GM19395 (cell line): ENCODE data around the gene TMEM87B.
"Not testable (repeated sequence)": the region's sequence is repeated elsewhere in the genome, so short reads cannot be mapped to it uniquely, and the experiment has no call there.

ENCODE experiments used
- ATAC-seq: cut with Tn5 transposase; IDR thresholded peaks from one replicate; pipeline ENCODE4 v1.9.1; 2021; ENCODE audit warnings: mild to moderate bottlenecking, moderate library complexity; ENCODE audit not compliant: unreplicated experiment

The TMEM87B gene

DNA sequence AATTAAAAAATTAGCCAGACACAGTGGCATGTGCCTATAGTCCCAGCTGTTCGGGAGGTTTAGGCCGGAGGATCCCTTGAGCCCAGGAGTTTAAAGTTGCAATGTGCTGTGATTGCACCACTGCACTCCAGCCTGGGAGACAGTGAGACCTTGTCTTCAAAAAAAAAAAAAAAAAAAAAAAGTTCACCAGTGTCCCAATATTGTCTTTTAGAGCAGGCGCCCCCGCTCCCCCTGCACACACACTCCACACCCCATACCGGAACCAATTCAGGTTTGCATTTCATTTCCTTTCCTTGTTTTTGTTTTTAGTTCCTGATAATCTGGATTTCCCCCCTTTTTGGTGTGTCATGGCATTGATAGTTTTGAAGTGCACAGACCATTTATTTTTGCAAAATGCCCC, 10.4 kb downstream of the TMEM87B start:
- no peak for ATAC-seq

DNA sequence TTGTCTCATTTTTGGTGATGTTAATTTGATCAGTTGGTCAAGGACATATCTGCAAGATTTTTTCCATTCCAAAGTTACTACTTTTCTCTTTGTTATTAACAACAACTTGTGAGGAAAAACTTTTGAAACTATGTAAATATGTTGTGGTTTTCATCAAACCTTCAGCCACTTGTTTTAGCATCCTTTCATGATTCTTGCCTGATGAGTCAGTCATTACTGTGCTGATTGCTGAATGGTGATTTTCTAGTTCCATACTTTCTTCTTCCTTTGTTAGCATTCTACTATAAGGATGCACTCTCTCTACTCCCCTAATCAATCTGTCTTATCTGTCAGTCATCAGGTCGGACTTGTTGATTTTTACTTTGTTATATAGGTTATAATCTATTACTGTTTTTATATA, 10.9 kb downstream of the TMEM87B start:
- no peak for ATAC-seq

DNA sequence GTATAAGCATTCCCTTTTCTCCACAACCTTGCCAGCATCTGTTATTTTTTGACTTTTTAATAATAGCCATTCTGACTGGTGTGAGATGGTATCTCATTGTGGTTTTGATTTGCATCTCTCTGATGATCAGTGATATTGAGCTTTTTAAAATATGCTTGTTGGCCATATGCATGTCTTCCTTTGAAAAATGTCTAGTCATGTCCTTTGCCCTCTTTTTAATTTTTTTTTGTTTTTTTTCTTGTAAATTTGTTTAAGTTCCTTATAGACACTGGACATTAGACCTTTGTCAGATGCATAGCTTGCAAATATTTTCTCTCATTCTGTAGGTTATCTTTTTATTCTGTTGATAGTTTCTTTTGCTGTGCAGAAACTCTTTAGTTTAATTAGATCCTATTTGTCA, 14.7 kb downstream of the TMEM87B start:
- not testable (repeated sequence) for ATAC-seq

DNA sequence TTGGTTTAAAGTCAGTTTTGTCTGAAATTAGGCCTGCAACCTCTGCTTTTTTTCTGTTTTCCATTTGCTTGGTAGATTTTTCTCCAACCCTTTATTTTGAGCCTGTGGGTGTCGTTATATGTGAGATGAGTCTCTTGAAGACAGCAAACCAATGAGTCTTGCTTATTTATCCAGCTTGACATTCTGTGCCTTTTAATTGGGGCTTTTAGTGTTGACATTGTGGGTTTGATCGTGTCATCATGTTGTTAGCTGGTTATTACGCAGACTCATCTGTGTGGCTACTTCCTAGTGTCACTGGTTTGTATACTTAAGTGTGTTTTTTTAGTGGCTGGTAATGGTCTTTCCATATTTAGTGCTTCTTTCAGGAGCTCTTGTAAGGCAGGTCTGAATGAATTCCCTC, 18.8 kb downstream of the TMEM87B start:
- ATAC-seq = no peak

DNA sequence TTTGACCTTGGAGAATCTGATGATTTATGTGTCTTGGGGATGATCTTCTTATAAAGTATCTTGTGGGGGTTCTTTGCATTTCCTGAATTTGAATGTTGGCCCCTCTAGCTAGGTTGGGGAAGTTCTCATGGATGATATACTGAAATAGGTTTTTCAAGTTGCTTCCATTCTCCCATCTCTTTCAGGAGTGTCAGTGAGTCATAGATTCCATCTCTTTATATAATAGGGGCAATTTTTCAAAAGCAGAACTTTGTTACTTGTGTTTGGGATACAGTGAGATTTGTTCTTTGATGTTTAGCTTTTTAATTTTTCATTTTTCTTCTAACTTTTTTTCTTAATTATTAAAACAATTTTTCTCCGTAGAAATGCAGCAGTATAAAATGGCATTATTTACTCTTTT, 19.4 kb downstream of the TMEM87B start:
- no peak for ATAC-seq

DNA sequence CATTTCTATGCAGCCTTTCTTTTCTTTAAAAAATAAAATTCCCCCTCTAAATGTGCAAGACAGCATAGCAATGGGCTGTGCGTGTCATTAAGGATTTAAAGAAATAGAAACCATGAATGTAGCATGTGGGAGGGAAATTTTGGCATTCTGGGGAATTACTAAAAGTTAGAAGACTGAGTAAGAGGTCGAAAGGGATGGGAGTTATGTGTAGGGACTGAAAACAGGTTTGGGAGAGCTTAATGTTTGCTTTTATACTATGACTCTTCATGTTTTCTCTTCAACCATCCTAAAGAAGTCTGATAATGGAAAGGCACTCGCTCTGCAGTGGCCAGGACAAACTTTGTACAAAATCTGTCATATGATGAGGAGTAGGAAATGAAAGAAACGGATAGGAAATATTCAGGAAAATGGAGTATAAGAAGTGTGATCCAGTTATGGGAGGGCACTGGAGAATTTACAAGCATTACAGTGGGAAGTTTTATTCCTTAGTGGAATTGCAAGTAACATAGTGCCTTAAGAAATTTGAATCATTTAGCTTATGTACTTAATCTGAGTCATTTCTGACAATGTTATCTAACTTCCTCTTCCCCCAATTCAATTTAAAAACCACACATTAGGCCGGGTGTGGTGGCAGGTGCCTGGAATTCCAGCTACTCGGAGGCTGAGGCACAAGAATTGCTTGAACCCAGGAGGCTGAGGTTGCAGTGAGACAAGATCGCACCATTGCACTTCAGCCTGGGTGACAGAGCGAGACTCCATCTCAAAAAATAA, 20.6 kb downstream of the TMEM87B start:
- no peak for ATAC-seq

DNA sequence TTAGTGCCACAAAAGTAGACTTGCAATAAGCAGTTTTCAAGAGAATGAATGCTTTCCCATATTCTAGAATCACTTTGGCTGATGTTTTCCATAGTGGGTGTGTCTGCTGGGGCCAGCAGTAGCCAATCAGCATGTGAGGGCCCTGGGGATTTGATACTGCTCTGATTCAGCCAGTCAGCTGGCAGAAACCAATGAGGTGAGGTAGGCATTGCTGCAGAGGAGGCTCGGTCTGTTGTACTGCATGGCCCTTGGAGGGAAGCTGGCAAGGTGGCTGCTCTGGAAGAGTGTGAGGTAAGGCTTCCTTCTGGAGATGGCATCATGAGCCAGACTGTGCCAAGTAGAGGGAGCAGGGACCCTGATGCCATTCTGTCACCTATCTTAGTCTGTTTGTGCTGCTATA, 22.7 kb downstream of the TMEM87B start:
- ATAC-seq = no peak

DNA sequence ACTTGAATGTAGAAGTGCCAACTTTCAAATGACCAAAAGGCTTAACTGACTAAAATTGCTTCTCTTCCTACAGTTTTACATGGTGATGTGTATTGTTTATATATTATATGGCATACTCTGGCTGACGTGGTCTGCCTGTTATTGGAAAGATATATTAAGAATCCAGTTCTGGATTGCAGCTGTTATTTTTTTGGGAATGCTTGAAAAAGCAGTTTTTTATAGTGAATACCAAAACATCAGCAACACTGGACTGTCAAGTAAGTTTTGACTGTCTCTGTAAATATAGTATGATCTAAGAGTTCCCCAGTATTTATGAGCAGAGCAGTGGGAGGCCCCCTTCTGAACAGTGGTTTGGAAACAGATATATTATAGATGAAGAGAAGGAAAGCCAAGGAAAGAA, 26.2 kb downstream of the TMEM87B start:
- no peak for ATAC-seq

DNA sequence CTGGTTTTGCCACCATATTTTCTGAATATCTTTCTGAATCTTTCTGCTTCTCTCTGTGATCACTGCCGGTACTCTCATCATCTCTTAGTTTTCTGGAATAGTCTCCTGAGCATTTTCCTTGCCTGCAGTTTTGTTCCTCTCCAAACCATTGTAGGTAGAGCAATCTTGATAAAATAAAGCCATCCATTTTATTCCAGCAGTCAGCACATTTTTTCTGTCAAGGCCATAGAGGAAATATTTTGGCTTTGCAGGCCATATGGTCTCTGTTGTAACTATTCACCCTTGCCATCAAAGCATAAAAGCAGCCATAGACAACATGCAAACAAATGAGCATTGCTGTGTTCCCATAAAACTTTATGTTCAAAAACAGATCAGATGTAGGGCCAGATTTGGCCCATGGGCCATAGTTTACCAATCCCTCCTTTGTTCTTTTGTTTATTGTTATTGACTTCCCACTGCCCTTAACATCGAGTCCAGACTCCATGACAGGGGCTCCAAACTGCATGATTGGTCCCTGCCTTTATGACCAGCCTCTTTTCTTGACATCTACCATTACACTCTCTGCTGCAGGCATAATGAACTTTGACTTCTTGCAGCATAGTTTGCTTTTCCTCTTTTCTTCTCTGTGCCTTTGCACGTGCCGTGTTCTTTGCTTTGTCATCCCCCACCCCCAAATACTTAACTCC, 29.8 kb downstream of the TMEM87B start:
- no peak for ATAC-seq

DNA sequence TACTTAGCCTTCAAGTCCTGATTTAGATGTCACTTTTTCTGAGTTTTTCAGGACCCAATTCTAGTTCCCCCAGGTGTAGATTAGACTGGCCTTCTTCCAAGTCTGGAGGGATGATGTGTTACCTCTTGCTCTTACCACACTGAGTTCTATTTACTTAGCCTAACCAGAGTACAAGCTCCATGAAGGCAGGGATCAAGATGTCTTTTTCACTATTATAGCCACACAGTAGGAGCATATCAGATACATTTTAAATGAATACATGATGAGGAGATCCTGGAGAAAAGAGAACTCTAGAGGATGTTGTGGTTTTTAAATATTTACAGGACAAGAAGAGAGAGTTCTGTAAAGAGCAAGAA, 30.3 kb downstream of the TMEM87B start:
- ATAC-seq = no peak

DNA sequence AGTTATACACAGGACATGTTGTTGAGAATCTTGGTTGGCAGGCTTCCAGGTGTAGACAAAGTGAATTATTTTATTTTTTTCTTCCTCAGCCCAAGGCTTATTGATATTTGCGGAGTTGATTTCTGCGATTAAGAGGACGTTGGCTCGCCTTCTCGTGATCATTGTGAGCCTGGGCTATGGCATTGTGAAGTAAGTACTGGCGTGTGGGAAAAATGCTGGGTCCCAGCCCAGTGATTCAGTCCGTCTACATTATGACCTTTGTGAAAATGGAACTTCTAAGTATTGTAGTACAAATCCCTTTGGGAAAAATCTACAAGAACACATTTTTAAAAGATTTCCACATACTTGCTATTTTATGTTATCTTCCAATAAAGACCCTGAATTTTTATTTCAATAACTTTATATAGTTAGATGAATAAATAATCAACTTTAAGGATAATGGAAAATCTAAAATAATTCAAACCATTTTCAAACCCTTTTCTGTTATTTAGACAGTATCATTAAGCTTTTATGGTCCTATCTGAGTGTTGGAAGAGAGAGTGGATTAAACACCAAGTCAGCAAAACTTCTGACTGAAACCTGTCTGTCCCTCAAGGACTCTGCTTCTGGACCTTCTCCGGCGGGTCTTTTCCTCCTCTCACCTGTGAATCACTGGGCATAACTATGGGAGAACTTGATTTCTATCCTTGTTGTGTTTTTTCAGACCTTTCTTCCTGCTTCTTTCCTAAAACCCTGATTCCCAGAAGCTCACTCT, 31.0 kb downstream of the TMEM87B start:
- ATAC-seq = no peak

DNA sequence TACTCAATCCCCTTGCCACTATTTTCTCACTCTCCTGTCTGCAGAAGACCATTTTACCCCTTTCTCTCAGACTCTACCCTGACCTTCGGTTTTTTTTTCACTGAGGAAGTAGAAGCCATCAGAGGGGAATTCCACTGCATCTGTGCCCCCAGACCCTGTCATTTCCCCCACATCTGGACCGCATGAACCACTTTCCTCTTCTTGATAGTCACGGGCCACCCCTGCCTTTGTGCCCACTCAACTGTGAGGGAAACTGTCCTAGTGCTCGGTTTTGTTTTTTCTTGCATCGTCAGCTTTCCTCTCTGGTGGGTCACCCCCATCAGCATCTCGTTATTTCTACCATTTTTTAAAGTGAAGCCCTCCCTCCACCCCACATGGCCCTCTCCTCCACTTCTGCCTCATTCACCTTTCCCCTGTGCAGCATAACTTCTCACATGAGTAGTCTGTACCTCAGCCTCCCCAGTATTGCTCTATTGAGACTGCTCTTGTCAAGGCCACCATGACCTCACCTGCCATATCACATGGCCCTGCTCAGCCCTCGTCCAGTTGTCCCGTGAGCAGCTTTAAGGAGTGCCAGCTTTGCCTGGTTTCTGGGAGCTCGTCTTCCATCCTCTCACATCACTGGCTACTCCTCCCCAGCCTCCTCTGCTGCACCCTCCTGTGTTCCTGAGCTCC, 32.4 kb downstream of the TMEM87B start:
- peak; percentile 76 for ATAC-seq

DNA sequence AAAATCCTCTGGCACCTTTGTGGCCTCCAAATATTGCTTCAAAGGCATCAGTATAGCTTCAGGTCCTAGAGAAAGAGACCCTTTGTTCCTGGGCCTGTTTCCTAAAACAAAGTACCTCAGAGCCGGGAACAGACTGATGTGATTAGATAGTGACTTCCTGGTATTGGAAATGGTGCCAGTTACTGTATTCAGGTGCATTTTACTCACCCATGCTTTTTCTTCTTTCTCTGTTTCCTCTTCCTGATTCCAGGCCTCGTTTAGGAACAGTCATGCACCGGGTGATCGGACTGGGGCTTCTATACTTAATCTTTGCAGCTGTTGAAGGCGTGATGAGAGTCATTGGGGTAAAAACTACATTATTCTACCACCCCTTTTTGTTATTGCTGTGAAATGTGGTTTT, 34.3 kb downstream of the TMEM87B start:
- no peak for ATAC-seq

DNA sequence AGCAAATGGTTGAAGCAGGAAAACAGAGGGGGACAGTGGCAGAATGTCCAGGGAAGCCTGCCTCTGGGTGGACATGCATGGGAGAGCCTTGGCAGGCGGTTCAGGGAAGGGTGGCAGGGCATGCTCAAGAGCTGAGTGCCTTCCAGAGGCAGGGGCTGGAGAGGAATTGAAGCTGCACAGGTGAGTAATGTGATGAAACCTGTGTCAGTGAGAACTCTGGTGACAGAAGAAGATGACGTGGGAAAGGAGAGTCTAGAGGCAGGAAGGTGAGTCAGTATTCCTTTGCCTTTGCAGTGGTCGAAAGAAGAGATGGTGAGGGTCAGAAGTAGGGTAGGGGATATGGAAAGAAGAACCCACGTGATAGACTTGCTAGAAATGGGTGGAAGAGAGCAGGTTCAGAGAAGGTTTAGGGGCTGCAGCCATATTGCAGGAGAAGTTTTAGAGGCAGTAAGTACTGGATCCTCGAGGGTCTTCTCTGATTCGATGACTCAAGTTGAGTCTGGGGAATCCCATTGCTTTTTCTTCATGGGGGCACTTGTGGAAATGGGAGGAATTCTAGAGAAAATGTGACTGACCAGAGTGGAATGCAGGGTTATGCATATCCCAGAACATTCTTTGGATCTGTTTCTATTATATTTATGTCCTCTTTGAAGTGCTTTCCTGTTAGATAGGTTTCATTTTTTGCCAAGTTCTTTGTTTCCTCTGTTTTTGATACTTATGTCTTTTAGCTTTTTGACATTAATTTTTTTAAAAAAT, 37.4 kb downstream of the TMEM87B start:
- ATAC-seq = no peak

DNA sequence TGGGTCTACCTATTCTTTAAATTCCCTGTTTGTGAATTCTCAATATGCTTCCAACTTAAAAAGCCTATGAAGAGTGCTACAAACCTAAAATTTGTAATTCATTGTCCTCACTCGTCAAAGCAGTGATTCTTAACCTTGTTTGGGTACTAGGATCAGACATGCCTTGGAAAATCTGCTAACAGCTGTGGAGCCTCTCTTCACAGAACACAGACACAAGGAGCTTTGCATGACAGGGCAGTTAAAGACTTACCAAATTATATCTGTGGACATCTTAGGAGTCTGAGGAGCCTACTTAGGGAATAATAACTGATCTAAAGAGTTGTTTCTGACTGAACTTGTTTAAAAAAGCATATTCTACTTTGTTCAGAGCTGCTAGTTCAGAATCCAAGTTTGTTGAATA, 38.1 kb downstream of the TMEM87B start:
- ATAC-seq = no peak

DNA sequence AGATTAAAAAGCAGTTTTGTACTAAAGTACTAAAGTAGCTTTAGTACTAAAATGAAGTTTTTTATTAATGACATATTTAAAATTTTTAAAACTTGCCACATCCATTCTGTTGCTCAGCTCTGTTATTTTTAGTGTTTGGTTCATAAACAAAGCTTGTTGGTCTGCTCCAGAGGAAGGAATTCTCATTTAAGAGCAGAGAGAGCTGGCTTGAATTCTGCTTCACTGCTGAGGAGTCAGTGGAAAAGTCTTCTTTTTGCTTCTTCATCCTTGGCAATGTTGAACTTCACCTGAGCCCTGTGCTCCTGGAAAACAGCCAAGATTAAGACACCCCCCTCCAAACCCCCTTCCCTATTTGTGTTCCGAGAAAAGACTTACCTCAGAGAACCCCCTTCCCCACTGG, 40.6 kb downstream of the TMEM87B start:
- ATAC-seq = no peak

DNA sequence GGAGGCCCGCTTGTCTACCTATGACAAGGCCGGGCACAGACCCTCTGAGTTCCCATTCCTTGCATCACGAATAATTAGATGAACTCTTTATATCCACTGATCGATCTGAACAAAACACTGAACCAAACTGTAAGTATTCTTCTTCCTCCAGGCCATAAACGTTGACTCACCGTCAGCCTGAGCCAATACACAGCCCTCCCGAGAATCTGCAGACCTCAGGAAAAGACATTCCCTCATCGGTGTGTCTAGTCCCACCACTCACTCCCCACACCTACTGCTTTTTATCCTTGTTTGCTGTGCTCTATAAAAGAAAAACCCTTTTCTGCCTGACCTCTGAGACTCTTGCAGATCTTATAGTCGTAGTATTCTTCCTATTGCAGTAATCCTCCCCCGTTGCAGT, 41.0 kb downstream of the TMEM87B start:
- ATAC-seq = no peak

DNA sequence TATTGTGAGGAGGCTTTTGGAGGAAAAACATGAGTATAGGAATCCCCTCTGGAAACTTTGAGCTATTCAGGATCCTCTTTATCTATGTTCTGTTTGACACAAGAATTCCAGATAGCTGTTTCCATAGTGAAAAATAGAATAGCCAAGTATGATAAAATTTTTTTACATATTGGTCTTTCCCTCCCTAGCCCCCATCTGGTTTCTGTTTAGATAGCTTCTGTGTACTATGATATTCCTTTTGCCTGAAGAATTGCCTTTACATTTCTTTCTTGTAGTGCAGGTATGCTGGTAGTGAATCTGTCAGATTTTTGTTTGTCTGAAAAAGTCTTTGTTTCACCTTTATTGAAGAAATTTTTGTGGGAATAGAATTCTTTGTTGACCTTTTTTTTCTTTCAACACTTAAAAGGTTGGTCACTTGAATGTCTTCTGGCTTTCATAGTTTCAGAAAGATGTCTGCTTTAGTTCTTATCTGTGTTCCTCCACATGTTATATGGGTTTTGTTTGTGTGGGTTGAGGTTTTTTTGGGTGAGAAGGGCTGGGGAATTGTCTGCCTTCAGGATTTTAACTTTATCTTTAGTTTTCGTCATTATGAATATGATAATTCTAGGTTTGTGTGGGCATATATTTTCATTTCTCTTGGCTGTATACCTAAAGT, 53.2 kb downstream of the TMEM87B start:
- no peak for ATAC-seq

DNA sequence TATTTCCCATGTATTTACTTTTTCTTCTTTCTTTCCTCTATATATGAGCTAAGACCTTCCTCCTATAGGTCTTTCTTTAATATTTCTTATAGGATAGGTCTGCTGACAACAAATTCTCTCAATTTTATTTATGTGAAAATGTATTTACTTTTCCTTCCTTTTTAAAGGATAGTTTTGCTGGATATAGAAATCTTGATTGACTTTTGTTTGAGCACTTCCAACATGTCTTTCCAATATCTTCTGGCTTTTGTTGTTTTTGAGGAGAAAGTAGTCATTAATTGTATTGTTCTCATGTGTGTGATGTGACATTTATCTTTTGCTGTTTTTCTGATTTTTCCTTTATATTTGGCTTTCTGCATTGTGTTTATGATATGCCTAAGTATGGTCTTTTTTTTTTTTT, 54.2 kb downstream of the TMEM87B start:
- no peak for ATAC-seq

DNA sequence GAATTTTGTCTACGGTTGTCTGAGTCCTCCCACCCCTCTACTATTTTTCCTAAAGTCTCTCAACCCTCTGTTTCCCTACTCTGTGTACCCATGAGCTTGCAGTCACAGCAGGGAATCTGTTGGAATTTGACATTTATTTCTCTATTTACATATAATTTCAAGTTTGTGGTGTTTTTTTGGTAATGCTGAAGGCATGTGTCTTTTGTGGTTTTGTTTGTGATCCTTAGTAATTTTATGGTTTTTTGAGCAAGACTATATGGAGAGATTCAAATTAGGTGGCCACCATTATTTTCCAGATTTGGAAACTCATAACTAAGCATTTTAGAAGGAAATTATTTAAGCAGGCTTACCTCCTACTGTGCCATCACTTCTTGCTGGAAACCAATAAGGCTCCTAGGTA, 55.9 kb downstream of the TMEM87B start:
- ATAC-seq = no peak
